ENCODE results near the gene CATSPERZ. TPM values are rescaled to one million over a fixed set of nuclear protein-coding genes. Genes with fewer than 3 reads are reported as not detected.

Gene CATSPERZ
- total and polyA plus RNA-seq, 2 of the 8 experiments (the other 6 are each of a cell fraction or from before 2014, with no cell fraction given) = 0.77 TPM; not detected in 1

DNA sequence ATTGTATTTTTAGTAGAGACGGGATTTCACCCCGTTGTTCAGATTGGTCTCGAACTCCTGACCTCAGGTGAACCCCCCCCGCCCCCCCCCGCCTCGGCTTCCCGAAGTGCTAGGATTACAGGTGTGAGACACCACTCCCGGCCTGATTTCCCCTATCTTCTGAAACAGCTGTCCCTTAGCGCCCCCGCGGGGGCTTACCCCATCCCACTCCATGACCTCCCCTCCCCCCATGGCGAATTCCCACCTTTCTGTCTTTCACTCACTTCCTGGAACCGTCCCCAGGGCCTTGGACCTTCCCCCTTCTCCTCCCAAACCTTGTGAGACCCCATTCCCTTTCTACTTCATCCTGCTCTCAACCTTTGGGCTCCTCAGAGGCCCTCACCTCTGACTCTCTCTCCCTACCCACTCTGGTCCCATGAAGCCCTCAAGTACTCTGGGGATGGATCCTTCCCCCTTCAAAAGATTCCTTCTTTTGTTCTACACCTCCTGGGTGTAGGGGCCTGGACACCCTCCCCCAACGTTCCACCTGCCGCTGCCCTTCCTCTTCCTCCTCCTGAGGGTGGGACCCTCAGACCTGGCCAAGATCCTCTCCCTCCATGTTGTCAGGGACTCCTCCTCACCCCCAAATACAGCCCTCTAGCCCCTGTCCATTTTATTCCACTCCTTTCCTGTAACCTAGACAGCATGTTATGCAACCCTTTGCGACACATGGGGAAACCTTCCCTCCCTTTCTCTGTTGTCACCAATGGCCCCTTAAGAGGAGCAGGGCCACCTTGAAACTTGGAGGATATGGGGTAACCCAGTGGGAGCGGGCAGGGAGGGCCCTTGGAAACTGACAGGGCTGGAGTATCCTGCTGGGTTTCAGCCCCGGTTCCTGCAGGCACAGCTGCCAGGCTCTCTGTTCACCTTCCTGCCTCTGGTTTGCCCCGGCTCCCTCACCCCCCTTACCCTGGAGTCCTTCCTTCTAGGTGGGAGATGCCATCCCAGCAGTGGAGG, 18.9 kb downstream of the CATSPERZ start:
- no peaks in the 10 kb centered on the region for H3K27me3 ChIP-seq (replicated peaks in 1 of 4; ENCODE audit: control insufficient read depth in 3 of 4, extremely low read depth in 1 of 4, insufficient read depth in 3 of 4, low read length in 3 of 4)
- H2BK12ac ChIP-seq (ENCODE audit: low read depth, low read length) = peak overlapping the region; percentile 60; the same call in 1 of the 2 replicates
- H3K9ac ChIP-seq (replicated peaks in 1 of 4; ENCODE audit: extremely low read depth in 1 of 4, low read depth in 3 of 4, low read length in 3 of 4) = peak overlapping the region in 1 of 4 experiments; percentile 7; a peak in 4 of 7 replicates
- POLR2A ChIA-PET (ENCODE audit: partially characterized antibody) = interaction anchor here (0.9 to 6.6 kb wide), 9 partner anchors 11 to 134 kb away, joined by 3 to 61 read pairs (median 24); partner anchors contain the start of genes DNAJC4 and STIP1
- H2AFZ ChIP-seq (ENCODE audit: low read length) = no peak overlapping the region
- H3K23ac ChIP-seq (ENCODE audit: insufficient read length) = no peak overlapping the region
- CTCF ChIA-PET (ENCODE audit: partially characterized antibody) = interaction anchor here (1.8 to 20.8 kb wide), 3 partner anchors 16 to 130 kb away, joined by 4 to 614 read pairs (median 4); partner anchors contain the start of gene CCDC88B
- H2BK5ac ChIP-seq (ENCODE audit: low read depth, low read length) = peak overlapping the region; percentile 84
- peaks cover 7% of the 10 kb centered on the region; the same call in 1 of the 2 replicates for H3K79me1 ChIP-seq (ENCODE audit: low read depth, low read length)
- H4K91ac ChIP-seq (replicated peaks; ENCODE audit: insufficient read length, low read length) = peak overlapping the region; percentile 29
- peak overlapping the region; percentile 15 for H3K4ac ChIP-seq (replicated peaks; ENCODE audit: insufficient read length, low read depth, low read length)
- DNase-seq (ENCODE audit: low read depth in 1 of 2, low spot score in 2 of 2) (no peak), FAIRE-seq (no peak)
- no peak overlapping the region for H4K5ac ChIP-seq (ENCODE audit: insufficient read length, low read depth, low read length)
- 38% methylated on average over 15 of the region's 19 CpGs; no CpG with 5 or more reads in 1 of the 2 experiments for WGBS, 2 experiments (ENCODE audit: extremely low coverage in 1 of 2, insufficient coverage in 1 of 2, insufficient read length in 1 of 2, insufficient replicate concordance in 2 of 2, low coverage in 1 of 2, low lambda C conversion rate in 2 of 2, missing lambda C conversion rate in 1 of 2)
- H3K9me3 ChIP-seq (ENCODE audit: insufficient read depth in 2 of 2, low read depth in 1 of 2, low read length in 1 of 2) = no peaks in the 10 kb centered on the region
- H3K14ac ChIP-seq (ENCODE audit: insufficient read length) = no peak overlapping the region
- peaks cover 0 to 18% of the 10 kb centered on the region in 2 experiments; a peak in 1 of 4 replicates for H3K79me2 ChIP-seq (ENCODE audit: control insufficient read depth in 1 of 2, insufficient read depth in 2 of 2, low read length in 2 of 2)
- H3K4me3 ChIP-seq (ENCODE audit: extremely low read depth in 1 of 4, insufficient read depth in 2 of 4, low read depth in 3 of 4, low read length in 4 of 4) = peak overlapping the region; percentile 73 to 80 (median 77)
- peak overlapping the region; percentile 88; the same call in 1 of the 2 replicates for H2BK15ac ChIP-seq (ENCODE audit: low read length)
- peak overlapping the region; percentile 8; the same call in 1 of the 2 replicates for H3K27ac ChIP-seq (ENCODE audit: low read depth, low read length)
- H3K23me2 ChIP-seq (ENCODE audit: low read depth, low read length) = peaks cover 5% of the 10 kb centered on the region; the same call in 1 of the 2 replicates
- peak overlapping the region; percentile 60 to 75 for H3K4me2 ChIP-seq (ENCODE audit: insufficient read depth in 1 of 2, low read depth in 2 of 2, low read length in 2 of 2)
- no peak overlapping the region for H2BK120ac ChIP-seq (replicated peaks; ENCODE audit: low read depth, low read length)
- TF ChIP-seq CEBPB (IDR thresholded peaks at IDR 0.05; ENCODE audit: low read depth, low read length) (no peak), CBX5 (IDR thresholded peaks at IDR 0.05; ENCODE audit: low read depth, low read length) (no peak), CHD1 (IDR thresholded peaks at IDR 0.05; ENCODE audit: low read depth, low read length) (no peak), BACH1 (IDR thresholded peaks at IDR 0.05; ENCODE audit: low read length) (no peak), MAFK (IDR thresholded peaks at IDR 0.05; ENCODE audit: low read depth, low read length) (no peak), RXRA (IDR thresholded peaks at IDR 0.05; ENCODE audit: insufficient read depth, low read depth, low read length) (no peak)
- H2BK20ac ChIP-seq (ENCODE audit: low read length) = no peak overlapping the region
- H3K36me3 ChIP-seq (ENCODE audit: control insufficient read depth in 2 of 4, insufficient read depth in 4 of 4, low read length in 3 of 4) = peaks cover 2 to 26% (median 13%) of the 10 kb centered on the region in 4 experiments; a peak in 7 of 8 replicates
- peaks cover 1 to 12% (median 7%) of the 10 kb centered on the region in 4 experiments; a peak in 6 of 7 replicates for H3K4me1 ChIP-seq (replicated peaks in 1 of 4; ENCODE audit: control insufficient read depth in 3 of 4, insufficient read depth in 4 of 4, low read length in 3 of 4)
- peak overlapping the region; percentile 24 for H3K56ac ChIP-seq (replicated peaks; ENCODE audit: insufficient read length, low read depth, low read length)
- peaks cover 0 to 3% of the 10 kb centered on the region in 2 experiments for H4K20me1 ChIP-seq (replicated peaks in 1 of 2; ENCODE audit: control insufficient read depth in 1 of 2, insufficient read depth in 2 of 2, low read length in 2 of 2)
- peak overlapping the region; percentile 24 for H3K18ac ChIP-seq (ENCODE audit: extremely low read depth, low read length)
- H2AK5ac ChIP-seq (ENCODE audit: low read depth, low read length) = peak overlapping the region; percentile 68; the same call in 1 of the 2 replicates
- no peak overlapping the region for H4K8ac ChIP-seq (ENCODE audit: extremely low read depth, insufficient read depth, low read length)
